ENCODE data around the gene LRRC55. TPM values are rescaled to one million over a fixed set of nuclear protein-coding genes. Genes with fewer than 3 reads are reported as not detected.

LRRC55 gene
- polyA plus RNA-seq, 1 donor (not counting 4 experiments of a cell fraction or from before 2014, with no cell fraction given): not detected

DNA sequence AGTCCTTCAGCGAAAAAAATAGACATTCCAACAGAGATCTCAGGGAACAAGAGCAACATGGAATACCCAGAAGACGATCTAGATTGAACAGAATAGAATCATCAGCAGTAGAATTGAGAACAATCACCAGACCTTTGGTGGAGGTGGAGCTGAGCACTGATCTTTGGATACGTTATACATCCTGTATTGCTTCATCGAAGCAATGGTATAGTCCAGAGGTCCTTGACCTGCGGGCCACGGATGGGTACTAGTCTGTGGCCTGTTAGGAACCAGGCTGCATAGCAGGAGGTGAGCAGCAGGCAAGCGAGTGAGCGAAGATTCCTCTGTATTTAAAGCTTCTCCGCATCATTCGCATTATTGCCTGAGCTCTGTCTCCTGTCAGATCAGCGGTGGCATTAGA is 17.6 kb downstream of the LRRC55 start:
- TF ChIP-seq, protein P1, sequence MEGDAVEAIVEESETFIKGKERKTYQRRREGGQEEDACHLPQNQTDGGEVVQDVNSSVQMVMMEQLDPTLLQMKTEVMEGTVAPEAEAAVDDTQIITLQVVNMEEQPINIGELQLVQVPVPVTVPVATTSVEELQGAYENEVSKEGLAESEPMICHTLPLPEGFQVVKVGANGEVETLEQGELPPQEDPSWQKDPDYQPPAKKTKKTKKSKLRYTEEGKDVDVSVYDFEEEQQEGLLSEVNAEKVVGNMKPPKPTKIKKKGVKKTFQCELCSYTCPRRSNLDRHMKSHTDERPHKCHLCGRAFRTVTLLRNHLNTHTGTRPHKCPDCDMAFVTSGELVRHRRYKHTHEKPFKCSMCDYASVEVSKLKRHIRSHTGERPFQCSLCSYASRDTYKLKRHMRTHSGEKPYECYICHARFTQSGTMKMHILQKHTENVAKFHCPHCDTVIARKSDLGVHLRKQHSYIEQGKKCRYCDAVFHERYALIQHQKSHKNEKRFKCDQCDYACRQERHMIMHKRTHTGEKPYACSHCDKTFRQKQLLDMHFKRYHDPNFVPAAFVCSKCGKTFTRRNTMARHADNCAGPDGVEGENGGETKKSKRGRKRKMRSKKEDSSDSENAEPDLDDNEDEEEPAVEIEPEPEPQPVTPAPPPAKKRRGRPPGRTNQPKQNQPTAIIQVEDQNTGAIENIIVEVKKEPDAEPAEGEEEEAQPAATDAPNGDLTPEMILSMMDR (optimal IDR thresholded peaks at IDR 0.05 in 1 of 3, IDR thresholded peaks at IDR 0.05 in 1 of 3, conservative IDR thresholded peaks at IDR 0.05 in 1 of 3; ENCODE audit: extremely low read depth in 1 of 3, insufficient read depth in 2 of 3, low read length in 3 of 3): no peak
- TF ChIP-seq EZH2 (IDR thresholded peaks at IDR 0.05; ENCODE audit: low read length): no peak
- H3K9me3 ChIP-seq (ENCODE audit: control insufficient read depth, low read depth, low read length): no peaks in the 10 kb centered on the region
- dilution Hi-C loops (cut with MboI; ENCODE audit: extremely low pct_ligation_motif_present, low sequenced_read_pairs): no loop called here
- DNase-seq (ENCODE audit: low read depth, low spot score): no peak
- no peak overlapping the region for H2AFZ ChIP-seq (ENCODE audit: control insufficient read depth, low read length)
- no peaks in the 10 kb centered on the region for H3K36me3 ChIP-seq (ENCODE audit: control insufficient read depth in 2 of 2, extremely low read depth in 1 of 2, insufficient read depth in 2 of 2, low read length in 2 of 2)
- H3K27me3 ChIP-seq (ENCODE audit: control insufficient read depth, extremely low read depth, insufficient read depth, low read length): peaks cover 6% of the 10 kb centered on the region
- H3K9me1 ChIP-seq (ENCODE audit: control insufficient read depth, extremely low read depth, insufficient read depth, low read length): no peaks in the 10 kb centered on the region
- no peak overlapping the region for H3K4me3 ChIP-seq (ENCODE audit: control insufficient read depth in 2 of 3, extremely low read depth in 1 of 3, insufficient read depth in 2 of 3, low read depth in 1 of 3, low read length in 3 of 3)
- no peaks in the 10 kb centered on the region for H3K79me2 ChIP-seq (ENCODE audit: control insufficient read depth, insufficient read depth, low read length)
- no peak overlapping the region for H3K4me2 ChIP-seq (ENCODE audit: control insufficient read depth, extremely low read depth, insufficient read depth, low read depth, low read length)
- no peak for FAIRE-seq
- H3K4me1 ChIP-seq (ENCODE audit: control insufficient read depth, extremely low read depth, insufficient read depth, low read length): no peaks in the 10 kb centered on the region
- H3K27ac ChIP-seq (ENCODE audit: control insufficient read depth, insufficient read depth, low read length): no peak overlapping the region
- H3K9ac ChIP-seq (ENCODE audit: control insufficient read depth, extremely low read depth, insufficient read depth, low read length): no peak overlapping the region
- no peaks in the 10 kb centered on the region for H4K20me1 ChIP-seq (ENCODE audit: control insufficient read depth, extremely low read depth, insufficient read depth, low read length)

DNA sequence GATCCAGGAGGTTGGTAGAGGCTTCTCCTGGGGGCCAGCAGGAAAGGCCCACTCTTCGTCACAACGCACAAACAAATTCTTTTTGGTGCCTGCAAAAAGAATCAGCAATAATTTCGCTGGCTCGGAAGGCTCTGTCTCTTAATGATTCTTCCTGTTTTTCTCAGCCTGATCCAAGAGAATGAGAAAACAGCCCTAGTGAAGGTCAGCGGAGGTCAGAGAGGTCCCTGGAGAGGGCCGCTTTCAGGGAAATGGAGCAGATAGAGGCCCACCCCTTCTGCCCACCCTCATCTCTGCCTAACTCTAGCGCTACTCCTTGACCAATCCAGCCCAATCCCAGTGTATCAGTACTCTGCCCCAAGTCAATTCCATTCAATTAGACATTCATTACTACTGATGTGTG is 19.2 kb downstream of the LRRC55 start:
- no peaks in the 10 kb centered on the region for H3K36me3 ChIP-seq (ENCODE audit: control insufficient read depth in 2 of 2, extremely low read depth in 1 of 2, insufficient read depth in 2 of 2, low read length in 2 of 2)
- dilution Hi-C loops (cut with MboI; ENCODE audit: extremely low pct_ligation_motif_present, low sequenced_read_pairs): no loop called here
- H3K9ac ChIP-seq (ENCODE audit: control insufficient read depth, extremely low read depth, insufficient read depth, low read length): no peak overlapping the region
- no peak overlapping the region for H2AFZ ChIP-seq (ENCODE audit: control insufficient read depth, low read length)
- FAIRE-seq (no peak), DNase-seq (ENCODE audit: low read depth, low spot score) (no peak)
- no peak overlapping the region for H3K4me2 ChIP-seq (ENCODE audit: control insufficient read depth, extremely low read depth, insufficient read depth, low read depth, low read length)
- peaks cover 6% of the 10 kb centered on the region for H3K27me3 ChIP-seq (ENCODE audit: control insufficient read depth, extremely low read depth, insufficient read depth, low read length)
- H3K9me1 ChIP-seq (ENCODE audit: control insufficient read depth, extremely low read depth, insufficient read depth, low read length): no peaks in the 10 kb centered on the region
- TF ChIP-seq, protein P1 (optimal IDR thresholded peaks at IDR 0.05 in 1 of 3, IDR thresholded peaks at IDR 0.05 in 1 of 3, conservative IDR thresholded peaks at IDR 0.05 in 1 of 3; ENCODE audit: extremely low read depth in 1 of 3, insufficient read depth in 2 of 3, low read length in 3 of 3): no peak
- TF ChIP-seq EZH2 (IDR thresholded peaks at IDR 0.05; ENCODE audit: low read length): no peak
- no peak overlapping the region for H3K27ac ChIP-seq (ENCODE audit: control insufficient read depth, insufficient read depth, low read length)
- H3K9me3 ChIP-seq (ENCODE audit: control insufficient read depth, low read depth, low read length): no peaks in the 10 kb centered on the region
- no peaks in the 10 kb centered on the region for H3K4me1 ChIP-seq (ENCODE audit: control insufficient read depth, extremely low read depth, insufficient read depth, low read length)
- no peaks in the 10 kb centered on the region for H4K20me1 ChIP-seq (ENCODE audit: control insufficient read depth, extremely low read depth, insufficient read depth, low read length)
- no peaks in the 10 kb centered on the region for H3K79me2 ChIP-seq (ENCODE audit: control insufficient read depth, insufficient read depth, low read length)
- no peak overlapping the region for H3K4me3 ChIP-seq (ENCODE audit: control insufficient read depth in 2 of 3, extremely low read depth in 1 of 3, insufficient read depth in 2 of 3, low read depth in 1 of 3, low read length in 3 of 3)

Data from keratinocyte (primary cell).